GM18520 (cell line): ENCODE measurements around the gene MEGF8.

Source experiments
- ATAC-seq: cut with Tn5 transposase; IDR thresholded peaks from one replicate; pipeline ENCODE4 v1.9.1; 2021; ENCODE audit not compliant: unreplicated experiment

MEGF8 gene

GRCh38 chr19:42306646-42307045 lies 18.8 kb upstream of the MEGF8 start:
- no peak for ATAC-seq

GRCh38 chr19:42309686-42310085 lies 15.7 kb upstream of the MEGF8 start:
- no peak for ATAC-seq

- ATAC-seq: no peak
Measured at GRCh38 chr19:42311657-42312056, 13.8 kb upstream of the MEGF8 start.

DNA sequence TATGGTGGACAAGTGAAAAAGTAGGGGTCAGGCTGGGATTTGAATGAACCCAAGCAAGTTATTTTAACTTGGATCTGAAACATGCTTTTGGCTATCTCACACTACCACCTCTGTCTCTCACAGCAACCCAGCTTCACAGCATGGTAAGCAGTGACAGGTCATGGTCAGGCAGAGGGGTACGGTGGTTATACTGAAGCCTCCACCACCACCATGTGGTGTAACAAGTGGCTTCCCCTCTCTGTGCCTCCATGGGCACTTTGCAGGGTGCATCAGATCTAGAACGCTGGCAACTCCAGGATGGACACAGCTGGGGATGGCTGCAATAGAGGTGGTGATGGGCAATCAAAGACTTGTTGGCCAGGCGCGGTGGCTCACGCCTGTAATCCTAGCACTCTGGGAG lies 13.1 kb upstream of the MEGF8 start:
- no peak for ATAC-seq

DNA sequence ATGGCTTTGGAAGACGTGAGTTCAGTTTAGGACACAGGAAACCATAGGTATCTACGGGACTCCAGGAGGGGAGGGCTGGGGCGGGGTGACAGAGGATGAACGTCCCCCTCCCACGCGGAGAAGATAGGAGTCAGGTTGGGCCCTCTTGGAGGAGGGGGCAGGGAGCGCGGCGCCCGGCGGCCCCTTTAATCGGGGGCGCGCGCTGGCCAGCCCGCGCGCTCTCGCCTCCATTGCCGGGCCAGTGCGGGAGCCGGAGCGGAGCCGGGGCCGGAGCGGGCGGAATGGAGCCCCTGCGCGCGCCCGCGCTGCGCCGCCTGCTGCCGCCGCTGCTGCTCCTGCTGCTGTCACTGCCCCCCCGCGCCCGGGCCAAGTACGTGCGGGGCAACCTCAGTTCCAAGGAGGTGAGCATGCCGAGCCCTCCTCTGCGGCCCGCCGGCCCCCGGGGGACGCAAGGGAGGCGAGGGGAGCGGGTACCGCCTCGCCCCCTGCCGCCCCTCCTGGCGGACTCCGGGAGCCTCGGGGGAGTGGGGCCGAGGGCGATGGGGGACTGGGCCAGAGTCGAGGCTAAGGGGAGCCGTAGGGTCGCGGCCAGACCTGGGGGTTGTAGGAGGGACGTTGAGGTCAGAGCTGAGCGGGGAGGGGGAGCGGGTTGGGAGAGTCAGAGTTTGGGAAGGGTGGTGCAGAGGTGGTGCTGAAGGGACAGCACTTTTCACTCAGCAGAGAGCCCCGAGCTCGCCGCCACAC lies 12.2 kb upstream of the MEGF8 start, which contains the start of gene TMEM145:
TSS of gene TMEM145 (plus strand) at position 214 of the 744 bp plus-strand sequence. CDS start at position 282, 68 bp downstream.
- no peak for ATAC-seq

GRCh38 chr19:42313840-42314755 lies 11.3 kb upstream of the MEGF8 start:
- no peak for ATAC-seq

- ATAC-seq: no peak
Measured at GRCh38 chr19:42315024-42315423, 10.4 kb upstream of the MEGF8 start.

DNA sequence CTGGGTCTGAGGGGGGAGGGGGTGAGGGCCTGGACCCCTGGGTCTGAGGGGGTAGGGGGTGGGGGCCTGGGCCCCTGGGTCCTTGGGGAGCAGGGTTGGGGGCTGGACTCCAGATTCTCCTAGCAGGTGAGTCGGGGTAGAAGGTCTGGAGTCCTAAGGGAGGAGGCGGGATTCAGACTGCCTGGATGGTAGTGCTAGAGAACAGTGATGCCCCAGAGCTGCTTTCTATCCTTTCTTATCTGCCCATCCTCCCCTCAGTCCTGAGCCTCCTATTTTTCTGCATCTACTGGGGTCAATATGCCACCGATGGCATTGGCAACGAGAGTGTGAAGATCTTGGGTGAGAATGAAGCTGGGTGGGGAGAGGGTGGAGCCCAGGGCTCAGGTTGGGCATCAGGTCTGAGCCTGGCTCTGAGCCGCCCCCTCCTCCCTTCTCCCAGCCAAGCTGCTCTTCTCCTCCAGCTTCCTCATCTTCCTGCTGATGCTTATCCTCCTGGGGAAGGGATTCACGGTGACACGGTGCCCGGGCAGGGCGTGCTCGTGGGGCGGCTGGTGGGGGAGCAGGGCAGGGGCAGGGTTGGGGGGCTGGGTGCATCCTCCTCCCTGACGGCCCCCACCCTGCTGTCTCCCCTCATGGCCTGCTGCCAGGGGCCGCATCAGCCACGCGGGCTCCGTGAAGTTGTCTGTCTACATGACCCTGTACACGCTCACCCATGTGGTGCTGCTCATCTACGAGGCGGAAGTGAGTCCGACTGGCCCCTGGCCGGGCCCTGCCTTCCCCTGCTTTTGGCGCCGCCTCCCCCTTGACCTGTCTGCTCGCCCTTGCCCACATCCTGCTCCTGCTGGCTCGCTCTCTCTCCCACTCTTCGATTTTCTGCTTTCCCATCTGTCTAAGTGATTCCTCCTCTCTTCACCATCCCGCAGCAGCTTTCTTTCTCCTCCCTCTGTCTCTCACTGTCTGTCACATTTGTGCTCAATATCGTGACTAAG lies 8.9 kb upstream of the MEGF8 start:
- ATAC-seq: no peak

GRCh38 chr19:42317535-42317934 lies 7.9 kb upstream of the MEGF8 start:
- no peak for ATAC-seq

- ATAC-seq: no peak
Measured at GRCh38 chr19:42322305-42322704, 3.1 kb upstream of the MEGF8 start.

DNA sequence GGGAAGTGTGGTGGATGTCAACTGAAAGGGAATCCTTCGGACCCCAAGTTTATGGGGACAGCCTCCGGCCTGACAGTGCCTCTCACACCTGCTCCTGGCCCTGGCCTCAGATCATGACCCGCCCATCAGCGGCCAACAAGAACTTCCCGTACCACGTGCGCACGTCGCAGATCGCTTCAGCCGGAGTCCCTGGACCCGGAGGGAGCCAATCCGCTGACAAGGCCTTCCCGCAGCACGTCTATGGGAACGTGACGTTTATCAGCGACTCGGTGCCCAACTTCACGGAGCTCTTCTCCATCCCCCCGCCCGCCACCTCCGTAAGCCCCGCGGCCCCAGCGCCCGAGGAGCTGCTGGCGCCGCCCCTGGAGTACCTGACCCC lies 2.0 kb upstream of the MEGF8 start:
- ATAC-seq: no peak

- ATAC-seq: no peak
Measured at GRCh38 chr19:42323852-42324654, 1.4 kb upstream of the MEGF8 start.

DNA sequence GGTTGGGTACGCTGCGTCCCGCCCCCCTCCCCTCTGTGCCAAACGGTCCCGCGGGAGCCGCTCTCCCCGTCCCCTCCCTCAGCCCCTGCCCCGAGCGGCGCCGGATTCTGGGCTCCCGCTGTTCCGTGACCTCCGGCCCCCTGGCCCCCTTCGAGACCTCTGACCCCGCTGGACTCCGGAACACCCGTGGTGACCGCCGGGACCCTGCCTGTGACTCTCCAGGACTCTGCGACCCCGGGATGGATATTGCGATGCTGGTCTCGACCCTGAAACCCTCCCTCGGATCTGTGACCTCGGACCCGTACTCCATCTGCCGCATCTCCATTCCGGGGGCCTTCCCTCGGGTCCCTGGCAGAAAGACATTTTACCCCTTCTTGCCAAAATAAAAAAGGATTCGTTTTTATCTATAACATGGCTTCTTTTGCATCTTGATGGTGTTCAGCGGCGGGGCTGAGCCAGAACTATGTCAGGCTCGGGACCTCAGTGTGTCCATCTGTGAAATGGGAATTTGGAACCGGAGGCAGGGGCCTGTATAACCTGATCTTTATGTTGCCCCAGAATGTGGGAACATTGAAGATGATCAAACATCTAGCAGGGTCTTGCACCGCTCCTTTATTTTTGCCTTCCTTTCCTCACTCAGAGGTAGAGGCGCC lies 654 bp upstream of the MEGF8 start:
- no peak for ATAC-seq

DNA sequence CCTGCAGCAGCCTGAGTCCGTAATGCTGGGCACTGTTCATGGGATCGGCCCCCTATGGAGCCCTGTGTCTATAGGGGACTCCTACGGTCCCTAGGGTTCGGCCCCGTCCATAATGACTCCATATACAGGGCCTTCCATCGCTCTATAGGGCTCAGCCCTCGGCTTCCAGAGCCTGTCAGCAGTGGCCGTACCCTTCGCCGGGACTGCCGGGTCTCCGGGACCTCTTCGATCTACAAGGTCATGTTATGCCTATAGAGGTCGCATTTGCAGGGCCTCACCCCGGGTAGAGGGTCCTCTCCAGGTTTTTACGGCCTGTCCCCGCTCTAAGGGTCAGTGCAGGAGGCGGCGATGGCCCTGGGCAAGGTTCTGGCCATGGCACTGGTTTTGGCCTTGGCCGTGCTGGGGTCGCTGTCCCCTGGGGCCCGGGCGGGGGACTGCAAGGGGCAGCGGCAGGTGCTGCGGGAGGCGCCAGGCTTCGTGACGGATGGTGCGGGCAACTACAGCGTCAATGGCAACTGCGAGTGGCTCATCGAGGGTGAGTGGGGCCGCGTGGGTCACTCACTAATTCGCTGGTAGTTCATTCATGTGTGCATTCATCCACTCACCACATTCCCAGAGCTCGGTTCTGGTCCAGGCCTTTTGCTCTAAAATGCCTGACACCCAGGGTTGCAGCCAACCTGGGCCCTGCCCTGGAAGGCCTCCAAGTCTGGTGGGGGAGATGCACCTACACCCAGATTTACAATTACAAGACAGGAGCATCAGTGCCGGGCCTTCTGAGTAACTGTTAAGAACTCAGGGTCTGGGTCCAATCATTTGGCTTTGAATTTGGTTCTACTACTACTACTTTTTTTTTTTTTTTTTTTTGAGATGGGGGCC lies 699 bp downstream of the MEGF8 start:
- no peak for ATAC-seq

DNA sequence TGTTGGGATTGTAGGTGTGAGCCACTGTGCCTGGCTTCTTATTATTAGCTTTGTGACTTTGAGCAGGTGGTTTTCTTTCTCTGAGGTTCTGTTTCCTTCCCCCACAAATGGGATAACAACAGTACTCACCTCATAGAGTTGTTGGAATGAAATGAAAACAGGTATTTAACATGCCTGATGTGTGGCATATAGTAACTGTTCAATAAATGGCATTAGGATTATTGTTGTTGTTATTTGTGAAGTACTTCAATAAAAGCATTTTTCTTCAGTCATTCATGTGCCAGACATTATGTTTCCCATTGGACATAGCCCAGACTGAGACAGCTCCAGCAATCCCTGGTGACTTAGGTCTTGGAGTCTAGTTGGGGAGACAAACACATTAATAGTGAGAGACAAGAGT lies 1.5 kb downstream of the MEGF8 start:
- ATAC-seq: no peak

DNA sequence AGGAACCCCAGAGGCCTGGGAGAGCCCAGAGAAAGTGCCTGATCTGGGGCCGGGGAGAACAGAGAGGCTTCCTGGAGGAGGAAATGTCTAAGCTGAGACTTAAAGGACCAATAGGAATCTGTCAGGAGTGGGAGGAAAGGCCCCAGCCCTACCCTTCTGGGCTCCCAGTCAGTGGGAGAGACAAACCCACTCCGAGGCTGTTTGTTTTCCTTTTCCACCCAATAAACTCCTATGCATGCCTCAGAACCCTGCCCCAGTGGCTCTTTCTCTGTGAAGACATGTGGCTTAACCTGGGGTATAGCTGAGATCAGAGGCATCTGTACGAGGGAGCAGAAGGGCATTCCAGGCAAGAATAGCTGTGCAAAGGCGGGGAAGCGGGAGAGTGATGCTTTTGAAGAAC lies 1.9 kb downstream of the MEGF8 start:
- ATAC-seq: no peak

DNA sequence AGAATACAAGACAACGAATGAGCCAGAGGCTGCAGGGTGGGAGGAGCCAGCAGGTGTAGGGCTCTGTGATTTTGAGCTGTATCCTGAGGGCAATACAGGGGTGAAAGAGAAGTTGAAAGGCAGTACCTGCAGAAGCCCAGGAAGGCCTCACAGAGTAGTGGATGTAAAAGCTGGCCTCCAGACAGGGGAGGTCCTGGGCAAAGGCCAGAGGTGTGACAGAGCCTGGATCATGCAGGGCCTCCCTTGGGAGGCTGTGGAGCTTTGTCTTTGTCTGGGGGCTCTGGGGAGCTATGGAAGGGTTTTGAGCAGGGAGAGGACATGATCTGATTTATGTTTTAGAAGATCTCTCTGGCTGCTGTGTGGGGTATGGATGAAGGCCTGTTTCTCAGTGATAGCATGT lies 2.7 kb downstream of the MEGF8 start:
- no peak for ATAC-seq

DNA sequence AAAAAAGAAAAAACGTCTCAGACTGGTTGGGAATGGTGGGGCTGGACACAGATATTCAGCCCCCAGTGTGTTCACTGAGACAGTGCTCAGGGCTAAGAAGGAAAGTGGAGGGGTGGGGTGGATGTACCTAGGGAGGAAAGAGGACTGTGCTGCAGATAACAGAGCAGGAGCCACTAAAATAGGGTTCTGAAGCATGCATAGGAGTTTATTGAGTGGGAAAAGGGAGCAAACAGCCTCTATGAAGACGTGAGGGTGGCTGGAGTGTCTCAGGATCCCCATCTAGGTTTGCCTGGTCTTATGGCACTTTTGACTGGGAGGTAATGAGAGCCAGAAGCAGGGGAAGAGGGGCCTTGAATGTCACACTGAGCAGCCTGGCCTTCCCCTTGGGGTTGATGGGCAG lies 3.4 kb downstream of the MEGF8 start:
- no peak for ATAC-seq

GRCh38 chr19:42330241-42330711 lies 4.8 kb downstream of the MEGF8 start:
- ATAC-seq: no peak
